Cerebellar nuclear complex (tissue), 1 donor: ENCODE measurements around the gene METTL9.
"Not testable (repeated sequence)": the region's sequence is repeated elsewhere in the genome, so short reads cannot be mapped to it uniquely, and the experiment has no call there.

ENCODE experiments used
- DNase-seq, 2 experiments: peaks; one replicate each; lab custom pipeline; 2025; lab: John Stamatoyannopoulos, UW

METTL9 gene

GRCh38 chr16:21573506-21573905, 25.9 kb upstream of the METTL9 start:
- DNase-seq: not testable (repeated sequence)

DNA sequence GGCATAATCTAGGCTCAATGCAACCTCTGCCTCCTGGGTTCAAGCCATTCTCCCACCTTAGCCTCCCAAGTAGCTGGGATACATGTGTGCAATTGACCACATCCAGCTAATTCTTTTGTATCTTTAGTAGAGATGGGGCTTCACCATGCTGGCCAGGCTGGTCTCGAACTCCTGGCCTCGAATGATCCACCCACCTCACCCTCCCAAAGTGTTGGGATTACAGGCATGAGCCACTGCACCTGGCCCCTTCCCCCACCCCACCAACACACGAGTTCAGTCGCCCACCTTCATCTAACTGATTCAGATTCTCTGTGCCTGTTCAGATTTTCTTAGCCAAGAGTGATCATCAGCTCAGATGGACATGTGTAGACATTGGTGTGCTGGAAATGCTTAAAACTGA, 25.0 kb upstream of the METTL9 start:
- DNase-seq: no peak

- DNase-seq: not testable (repeated sequence)
These were observed 23.1 kb upstream of the METTL9 start for GRCh38 chr16:21576323-21576722.

- DNase-seq: not testable (repeated sequence)
These were observed 21.9 kb upstream of the METTL9 start for GRCh38 chr16:21577487-21577886.

GRCh38 chr16:21578311-21578710, 21.1 kb upstream of the METTL9 start:
- DNase-seq: not testable (repeated sequence)

DNA sequence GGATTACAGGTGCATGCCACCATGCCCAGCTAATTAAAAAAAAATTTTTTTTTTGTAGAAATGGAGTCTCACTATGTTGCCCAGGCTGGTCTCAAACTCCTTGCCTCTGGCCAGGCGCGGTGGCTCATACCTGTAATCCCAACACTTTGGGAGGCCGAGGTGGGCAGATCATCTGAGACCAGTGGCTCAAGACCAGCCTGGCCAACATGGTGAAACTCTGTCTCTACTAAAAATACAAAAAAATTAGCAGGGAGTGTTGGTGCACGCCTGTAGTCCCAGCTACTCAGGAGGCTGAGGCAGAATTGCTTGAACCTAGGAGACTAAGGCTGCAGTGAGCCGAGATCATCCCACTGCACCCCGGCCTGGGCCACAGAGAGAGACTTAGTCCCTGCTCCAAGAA, 19.2 kb upstream of the METTL9 start:
- not testable (repeated sequence) for DNase-seq

- DNase-seq: no peak
These were observed 18.6 kb upstream of the METTL9 start for GRCh38 chr16:21580807-21581206.

DNA sequence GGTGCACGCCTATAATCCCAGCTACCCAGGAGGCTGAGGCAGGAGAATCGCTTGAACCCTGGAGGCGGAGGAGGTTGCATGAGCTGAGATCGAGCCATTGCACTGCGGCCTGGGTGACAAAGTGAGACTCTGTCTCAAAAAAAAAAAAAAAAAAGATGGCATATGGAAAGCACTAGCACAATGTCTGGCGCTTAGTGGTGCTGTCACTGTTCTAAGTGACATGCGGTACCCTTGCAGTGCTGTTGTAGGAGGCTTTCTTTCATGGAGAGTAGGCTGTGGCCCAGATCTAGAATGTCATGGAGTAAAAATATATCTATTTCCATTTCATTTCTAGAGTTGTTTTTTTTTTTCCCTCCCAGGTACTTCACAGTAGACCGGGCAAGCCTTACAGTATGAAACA, 14.6 kb upstream of the METTL9 start:
- DNase-seq: no peak

GRCh38 chr16:21588593-21588992, 10.8 kb upstream of the METTL9 start:
- DNase-seq: not testable (repeated sequence)

DNA sequence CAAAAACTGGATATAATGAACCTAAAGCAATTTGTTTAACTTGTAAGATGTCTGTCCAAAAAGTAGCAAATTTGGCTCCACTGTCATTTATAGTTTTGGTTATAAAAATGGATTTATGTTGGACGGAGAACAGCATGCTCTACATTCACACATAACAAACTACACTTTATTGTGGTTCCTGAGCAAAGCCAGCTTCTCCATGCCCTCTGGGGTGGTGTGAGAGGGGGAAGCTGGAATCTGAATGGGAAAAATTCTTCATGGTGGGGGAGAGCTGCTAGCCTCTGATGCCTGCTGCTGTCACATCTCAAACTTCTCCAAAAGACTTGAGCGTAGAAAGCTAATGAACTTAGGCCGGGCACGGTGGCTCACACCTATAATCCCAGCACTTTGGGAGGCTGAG, 9.8 kb upstream of the METTL9 start:
- DNase-seq: no peak

GRCh38 chr16:21590287-21590686, 9.1 kb upstream of the METTL9 start:
- no peak for DNase-seq

GRCh38 chr16:21590796-21591195, 8.6 kb upstream of the METTL9 start:
- DNase-seq: no peak

- DNase-seq: no peak
These were observed 7.2 kb upstream of the METTL9 start for GRCh38 chr16:21592191-21592590.

- no peak for DNase-seq
These were observed 5.7 kb upstream of the METTL9 start for GRCh38 chr16:21593530-21594289.

DNA sequence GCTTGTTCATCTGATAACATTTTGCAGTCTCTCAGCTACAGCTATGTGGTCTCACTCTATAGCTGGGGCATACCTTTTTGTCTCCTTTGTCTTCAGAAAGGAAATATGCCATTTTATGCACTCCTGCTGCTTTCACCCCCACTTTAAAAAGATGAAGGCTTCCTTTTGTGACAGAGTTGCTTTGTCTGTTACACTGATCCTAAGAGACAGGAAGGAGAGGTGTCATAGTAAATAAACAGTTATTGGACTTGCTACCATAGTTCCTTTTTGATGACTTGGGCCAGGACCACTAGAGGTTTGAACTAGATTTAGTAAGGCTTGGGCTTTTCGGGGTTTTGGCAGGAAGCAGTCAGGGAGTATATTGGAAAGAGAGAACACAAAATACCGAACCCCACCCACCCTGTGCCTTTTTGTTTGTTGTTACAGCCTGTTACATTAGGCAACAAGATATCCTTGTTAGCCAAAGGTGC, 1.8 kb upstream of the METTL9 start:
- DNase-seq: no peak

GRCh38 chr16:21598206-21598605, 1.2 kb upstream of the METTL9 start:
- no peak for DNase-seq

GRCh38 chr16:21598701-21599121, 666 bp upstream of the METTL9 start:
- no peak for DNase-seq

GRCh38 chr16:21600031-21600773, 825 bp downstream of the METTL9 start:
- DNase-seq: no peak

- no peak for DNase-seq
These were observed 3.4 kb downstream of the METTL9 start for GRCh38 chr16:21602785-21603184.

DNA sequence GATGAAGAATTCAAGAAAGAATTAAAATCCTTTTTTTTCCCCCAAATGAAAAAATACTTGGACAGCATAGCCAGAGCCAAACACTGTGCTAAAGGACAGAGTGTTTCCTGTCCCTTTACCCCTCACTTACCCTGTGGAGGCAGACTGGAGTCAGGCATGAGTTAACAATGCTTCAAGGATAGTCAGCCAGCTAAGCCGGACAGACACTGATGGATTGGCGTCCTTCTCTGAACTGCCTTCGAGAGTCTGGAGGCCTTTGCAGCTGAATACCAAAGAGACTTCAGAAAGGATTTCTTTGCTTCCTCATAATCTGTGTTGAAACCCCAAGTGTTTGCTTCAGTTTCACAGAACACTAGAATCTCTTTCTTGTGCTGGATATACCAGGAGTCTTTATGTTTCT, 4.6 kb downstream of the METTL9 start:
- no peak for DNase-seq

- DNase-seq: not testable (repeated sequence)
These were observed 6.5 kb downstream of the METTL9 start for GRCh38 chr16:21605848-21606247.

DNA sequence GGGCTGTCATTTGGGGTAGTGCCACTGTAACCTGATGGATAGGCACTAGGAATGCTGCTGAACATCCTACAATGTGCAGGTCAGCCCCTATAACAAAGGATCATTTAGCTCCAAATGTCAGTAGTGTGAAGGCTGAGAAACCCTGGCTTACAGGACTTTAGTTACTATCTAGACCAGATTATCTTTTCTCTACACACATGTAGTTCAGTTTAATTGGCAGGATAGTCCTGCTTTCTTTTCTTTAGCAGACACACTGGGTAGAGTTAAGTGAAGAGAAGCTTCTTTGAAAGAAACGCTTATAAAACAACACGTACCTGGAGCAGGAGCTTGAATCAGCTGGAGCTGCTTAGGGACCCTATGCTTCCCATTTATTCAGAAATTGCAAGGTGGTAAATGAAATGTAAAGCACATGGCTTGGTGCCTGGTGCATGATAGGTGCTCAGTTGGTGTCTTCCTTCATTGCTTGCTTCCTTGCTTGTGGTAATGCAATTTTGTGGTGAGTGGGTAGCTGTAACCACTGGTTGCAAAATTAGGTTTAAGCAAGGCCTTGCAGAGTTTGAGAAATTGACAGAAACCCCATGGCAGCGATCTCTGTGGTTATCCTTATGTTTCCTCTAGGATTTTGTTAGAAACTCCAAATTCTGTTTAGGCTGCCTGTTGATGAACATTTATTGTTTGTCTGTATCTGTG, 9.4 kb downstream of the METTL9 start:
- no peak for DNase-seq
